Keratinocyte (primary cell): Measurements from ENCODE around the gene NYNRIN. TPM values are rescaled to one million over a fixed set of nuclear protein-coding genes. Genes with fewer than 3 reads are reported as not detected.

Experiments
- DNase-seq: peaks from one replicate; pipeline ENCODE4 v3.0.0-alpha.2; 2011; ENCODE audit warnings: low read depth, missing footprints, low spot score
- FAIRE-seq: peaks from 2 replicates; lab custom pipeline; 2011; peaks lifted over from hg19 to GRCh38; lab: Jason Lieb, UNC
- H2AFZ ChIP-seq: 2 replicates; pipeline ENCODE4 v1.6.0; 2012; ENCODE audit warnings: low read length, control low read depth, inconsistent platforms; ENCODE audit not compliant: control insufficient read depth
- H3K27ac ChIP-seq: 2 replicates; pipeline ENCODE4 v1.5.1; 2011; ENCODE audit warnings: low read length; ENCODE audit not compliant: control insufficient read depth, insufficient read depth
- H3K27me3 ChIP-seq: 3 replicates; pipeline ENCODE4 v1.6.0; 2011; ENCODE audit warnings: low read length; ENCODE audit not compliant: control insufficient read depth, insufficient read depth; ENCODE audit errors: extremely low read depth
- H3K36me3 ChIP-seq, 2 experiments: 2 replicates in 1 of 2; 3 replicates in 1 of 2; pipeline ENCODE4 v1.5.1; 2011; ENCODE audit warnings: low read length in 2 of 2, mild to moderate bottlenecking in 1 of 2; ENCODE audit not compliant: control insufficient read depth in 2 of 2, insufficient read depth in 2 of 2; ENCODE audit errors: extremely low read depth in 1 of 2
- H3K4me1 ChIP-seq: 3 replicates; pipeline ENCODE4 v1.5.1; 2011; ENCODE audit warnings: low read length; ENCODE audit not compliant: control insufficient read depth, insufficient read depth; ENCODE audit errors: extremely low read depth
- H3K4me2 ChIP-seq: 3 replicates; pipeline ENCODE4 v1.6.0; 2011; ENCODE audit warnings: low read depth, low read length; ENCODE audit not compliant: control insufficient read depth, insufficient read depth; ENCODE audit errors: extremely low read depth
- H3K4me3 ChIP-seq, 3 experiments: fragments of 200-600 bp in 1 of 3; sonication (generic) in 1 of 3; 2 replicates in 2 of 3; 3 replicates in 1 of 3; pipeline ENCODE4 v1.5.1; 2011 to 2016; ENCODE audit warnings: low read length in 3 of 3, mild to moderate bottlenecking in 3 of 3, control low read depth in 2 of 3, inconsistent platforms in 1 of 3, low read depth in 1 of 3, mixed read lengths in 1 of 3, mixed run types in 1 of 3, moderate library complexity in 1 of 3; ENCODE audit not compliant: control insufficient read depth in 2 of 3, insufficient read depth in 2 of 3; ENCODE audit errors: extremely low read depth in 1 of 3
- H3K79me2 ChIP-seq: 2 replicates; pipeline ENCODE4 v1.6.0; 2012; ENCODE audit warnings: low read length; ENCODE audit not compliant: control insufficient read depth, insufficient read depth
- H3K9ac ChIP-seq: 3 replicates; pipeline ENCODE4 v1.6.0; 2011; ENCODE audit warnings: low read length; ENCODE audit not compliant: control insufficient read depth, insufficient read depth; ENCODE audit errors: extremely low read depth
- H3K9me1 ChIP-seq: 3 replicates; pipeline ENCODE4 v1.6.0; 2011; ENCODE audit warnings: low read length; ENCODE audit not compliant: control insufficient read depth, insufficient read depth; ENCODE audit errors: extremely low read depth
- H3K9me3 ChIP-seq: 2 replicates; pipeline ENCODE4 v1.5.1; 2012; ENCODE audit warnings: low read depth, low read length; ENCODE audit not compliant: control insufficient read depth
- H4K20me1 ChIP-seq: 3 replicates; pipeline ENCODE4 v1.6.0; 2011; ENCODE audit warnings: low read length; ENCODE audit not compliant: control insufficient read depth, insufficient read depth; ENCODE audit errors: extremely low read depth
- CTCF ChIP-seq, 3 experiments: IDR thresholded peaks in 1 of 3; conservative IDR thresholded peaks in 1 of 3; optimal IDR thresholded peaks in 1 of 3; 2 replicates in 2 of 3; 3 replicates in 1 of 3; pipeline versions ENCODE3 to v1.5.1; 2011; ENCODE audit warnings: low read length in 3 of 3, mild to moderate bottlenecking in 3 of 3, moderate library complexity in 2 of 3, control low read depth in 1 of 3, inconsistent platforms in 1 of 3; ENCODE audit not compliant: insufficient read depth in 2 of 3; ENCODE audit errors: extremely low read depth in 1 of 3
- EZH2 ChIP-seq: IDR thresholded peaks from one replicate; pipeline ENCODE4 v1.6.1; 2012; ENCODE audit warnings: inconsistent platforms, mild to moderate bottlenecking, low read length, moderate library complexity
- dilution Hi-C: fragments of 300-500 bp; cut with MboI; formaldehyde crosslinking; loops from one replicate; pipeline ENCODE4 v1.7.0; 2020; ENCODE audit warnings: low sequenced_read_pairs; ENCODE audit not compliant: extremely low pct_ligation_motif_present
- polyA plus RNA-seq, 5 experiments: library from polyadenylated mRNA; depleted of rRNA in 3 of 5; stranded (reverse) in 3 of 5; stranded (forward) in 1 of 5; unstranded in 1 of 5; fragments of >200 nt; gene quantifications; 1 replicate in 1 of 5; 2 replicates in 3 of 5; 3 replicates in 1 of 5; pipeline versions ENCODE4 v1.2.1 to v1.2.3, GENCODE V29; 2011 to 2012; ENCODE audit warnings: missing spikeins in 2 of 5, low read depth in 1 of 5, low replicate concordance in 1 of 5

Gene NYNRIN
- polyA plus RNA-seq, 1 donor (not counting 4 experiments of a cell fraction or from before 2014, with no cell fraction given) = 4.9 TPM

- Histone ChIP-seq H3K4me1 (no peaks in the 10 kb centered on the region), H3K9me3 (no peaks in the 10 kb centered on the region), H3K4me3 (no peak overlapping the region), H3K36me3 (no peaks in the 10 kb centered on the region), H3K9me1 (no peaks in the 10 kb centered on the region), H3K27me3 (no peaks in the 10 kb centered on the region), H3K27ac (no peak overlapping the region), H3K79me2 (no peaks in the 10 kb centered on the region), H4K20me1 (no peaks in the 10 kb centered on the region), H3K4me2 (no peak overlapping the region), H2AFZ (no peak overlapping the region), H3K9ac (no peak overlapping the region)
- no peak for FAIRE-seq
- TF ChIP-seq EZH2 = no peak
- no peak for TF ChIP-seq CTCF (optimal IDR thresholded peaks at IDR 0.05 in 1 of 3, IDR thresholded peaks at IDR 0.05 in 1 of 3, conservative IDR thresholded peaks at IDR 0.05 in 1 of 3; ENCODE audit: extremely low read depth in 1 of 3, insufficient read depth in 2 of 3, low read length in 3 of 3)
- dilution Hi-C loops = no loop called here
- DNase-seq = no peak
Observed at GRCh38 chr14:24355009-24355408, 43.8 kb upstream of the NYNRIN start.

GRCh38 chr14:24356208-24356607 lies 42.6 kb upstream of the NYNRIN start:
- Histone ChIP-seq H3K4me2 (no peak overlapping the region), H2AFZ (no peak overlapping the region), H3K36me3 (no peaks in the 10 kb centered on the region), H3K79me2 (no peaks in the 10 kb centered on the region), H3K4me1 (no peaks in the 10 kb centered on the region), H3K9me1 (no peaks in the 10 kb centered on the region), H3K9ac (no peak overlapping the region), H3K9me3 (no peaks in the 10 kb centered on the region), H3K4me3 (no peak overlapping the region), H3K27ac (no peak overlapping the region), H3K27me3 (no peaks in the 10 kb centered on the region), H4K20me1 (no peaks in the 10 kb centered on the region)
- DNase-seq (no peak), FAIRE-seq (no peak)
- no peak for TF ChIP-seq EZH2
- no peak for TF ChIP-seq CTCF (optimal IDR thresholded peaks at IDR 0.05 in 1 of 3, IDR thresholded peaks at IDR 0.05 in 1 of 3, conservative IDR thresholded peaks at IDR 0.05 in 1 of 3; ENCODE audit: extremely low read depth in 1 of 3, insufficient read depth in 2 of 3, low read length in 3 of 3)
- dilution Hi-C loops = no loop called here
